Measurements from ENCODE around the gene IL13.

IL13 gene

DNA sequence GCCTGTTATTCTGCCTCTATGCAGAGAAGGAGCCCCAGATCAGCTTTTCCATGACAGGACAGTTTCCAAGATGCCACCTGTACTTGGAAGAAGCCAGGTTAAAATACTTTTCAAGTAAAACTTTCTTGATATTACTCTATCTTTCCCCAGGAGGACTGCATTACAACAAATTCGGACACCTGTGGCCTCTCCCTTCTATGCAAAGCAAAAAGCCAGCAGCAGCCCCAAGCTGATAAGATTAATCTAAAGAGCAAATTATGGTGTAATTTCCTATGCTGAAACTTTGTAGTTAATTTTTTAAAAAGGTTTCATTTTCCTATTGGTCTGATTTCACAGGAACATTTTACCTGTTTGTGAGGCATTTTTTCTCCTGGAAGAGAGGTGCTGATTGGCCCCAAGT is 15.5 kb downstream of the IL13 start:
- DNase-seq, result no peak

DNA sequence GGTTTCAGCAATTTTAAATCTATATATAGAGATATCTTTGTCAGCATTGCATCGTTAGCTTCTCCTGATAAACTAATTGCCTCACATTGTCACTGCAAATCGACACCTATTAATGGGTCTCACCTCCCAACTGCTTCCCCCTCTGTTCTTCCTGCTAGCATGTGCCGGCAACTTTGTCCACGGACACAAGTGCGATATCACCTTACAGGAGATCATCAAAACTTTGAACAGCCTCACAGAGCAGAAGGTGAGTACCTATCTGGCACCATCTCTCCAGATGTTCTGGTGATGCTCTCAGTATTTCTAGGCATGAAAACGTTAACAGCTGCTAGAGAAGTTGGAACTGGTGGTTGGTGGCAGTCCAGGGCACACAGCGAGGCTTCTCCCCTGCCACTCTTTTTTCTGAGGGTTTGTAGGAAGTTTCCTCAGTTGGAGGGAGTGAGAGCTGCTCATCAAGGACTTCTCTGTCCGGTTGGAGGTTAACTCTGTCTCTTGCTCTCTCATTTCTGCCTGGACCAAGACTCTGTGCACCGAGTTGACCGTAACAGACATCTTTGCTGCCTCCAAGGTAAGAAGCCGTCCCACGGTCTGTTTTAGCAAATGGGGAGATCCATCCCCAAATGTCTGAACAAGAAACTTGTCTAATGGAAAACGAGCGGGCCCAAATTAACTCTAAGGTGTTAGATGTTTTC is 16.1 kb downstream of the IL13 start, which contains the start of gene IL4:
Gene IL4 (plus strand): TSS at position 51 of the 692 bp plus-strand sequence. CDS start 62 bp downstream, at position 113.
- DNase-seq, result no peak

DNA sequence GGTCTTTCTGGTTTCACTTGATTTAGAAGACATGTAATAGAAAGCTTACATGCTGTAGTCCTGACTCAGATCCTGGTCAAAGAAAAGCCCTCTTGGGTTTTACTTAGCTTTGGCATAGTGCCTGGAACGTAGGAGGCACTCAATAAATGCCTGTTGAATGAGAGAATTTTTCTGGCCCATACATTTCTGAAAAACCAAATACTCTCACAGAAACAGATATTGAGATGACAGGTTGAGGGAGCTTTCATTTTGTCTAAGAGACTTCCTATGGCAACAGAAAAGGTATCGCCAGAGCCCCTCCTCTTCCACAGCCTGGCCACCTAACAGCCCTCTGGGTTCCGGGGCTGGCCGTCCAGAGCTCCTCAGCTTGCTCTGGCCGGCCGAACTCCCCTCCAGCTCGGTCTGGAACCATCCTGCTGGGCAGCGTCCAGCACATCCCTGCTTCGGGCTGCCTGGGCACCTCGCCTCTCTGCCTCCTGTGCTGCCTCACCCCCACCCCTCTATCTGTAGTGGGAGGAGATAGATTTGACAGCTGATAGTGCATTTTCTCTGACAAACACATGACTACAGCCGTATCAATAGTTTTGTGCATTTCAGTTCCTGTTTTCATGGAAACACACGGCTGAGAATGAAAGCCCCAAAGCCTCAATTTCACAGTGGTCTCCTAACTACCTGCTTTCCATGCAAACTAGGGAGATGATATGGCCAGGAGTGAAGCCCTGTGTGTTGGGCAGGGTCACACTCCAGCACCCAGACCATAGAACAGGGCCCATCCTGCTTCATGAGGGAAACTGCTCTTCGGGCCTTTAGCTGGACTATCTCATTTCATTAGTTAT is 16.9 kb downstream of the IL13 start:
- DNase-seq, result peak; percentile 97

DNA sequence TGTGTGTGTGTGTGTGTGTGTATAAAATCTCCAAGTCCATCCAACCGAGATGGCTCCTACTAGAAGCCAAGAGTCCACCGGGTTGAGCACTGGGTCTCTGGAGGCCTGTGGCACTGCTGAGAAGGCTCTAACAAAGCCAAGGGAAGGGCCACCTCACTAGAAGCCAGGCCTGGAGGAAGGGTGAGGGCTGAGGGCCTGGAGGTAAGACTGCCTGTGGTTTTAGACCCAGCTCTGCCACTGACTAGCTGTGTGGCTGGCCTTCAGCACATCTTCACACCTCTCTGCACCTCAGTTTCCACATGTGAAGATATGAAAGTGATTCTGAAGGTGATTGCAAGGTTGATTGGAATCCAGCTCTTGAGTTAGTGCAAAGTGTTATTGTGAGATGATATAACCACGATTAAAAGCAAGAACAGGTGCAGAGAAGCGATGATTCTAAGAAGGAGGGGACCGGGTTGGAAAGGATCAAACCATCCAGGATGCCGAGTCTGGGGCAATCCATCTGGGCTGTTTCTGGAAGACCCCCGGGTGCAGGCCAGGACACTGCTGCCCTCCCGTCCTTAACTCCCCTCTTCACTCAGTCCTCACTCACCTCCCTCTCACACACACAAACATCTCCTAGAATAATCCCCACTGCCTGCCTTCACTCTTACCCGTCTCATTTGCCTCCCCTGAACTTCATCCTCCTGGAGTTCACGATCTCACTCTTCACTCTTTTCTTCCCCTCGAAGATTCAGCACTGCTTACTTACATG is 18.1 kb downstream of the IL13 start:
- no peak for DNase-seq

DNA sequence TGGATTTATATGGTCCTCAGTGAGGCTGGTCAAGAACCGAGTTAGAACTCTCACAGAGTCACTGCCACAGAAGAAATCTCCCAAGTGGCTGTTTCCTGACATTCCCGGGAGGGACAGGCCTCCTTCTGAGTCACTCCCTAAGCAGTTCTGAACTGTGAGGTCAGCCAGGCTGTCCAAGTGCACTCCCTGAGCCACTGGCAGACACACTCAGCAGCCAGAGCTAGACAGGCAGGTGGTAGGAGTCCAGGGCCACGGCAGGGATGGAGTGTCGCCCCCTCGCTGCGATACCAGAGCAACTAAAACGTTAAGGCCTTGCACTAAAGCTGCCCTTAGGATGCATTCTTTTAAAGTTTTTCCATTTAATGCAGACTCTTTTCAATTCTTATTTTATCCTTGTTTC is 19.2 kb downstream of the IL13 start:
- DNase-seq, result peak; percentile 85

DNA sequence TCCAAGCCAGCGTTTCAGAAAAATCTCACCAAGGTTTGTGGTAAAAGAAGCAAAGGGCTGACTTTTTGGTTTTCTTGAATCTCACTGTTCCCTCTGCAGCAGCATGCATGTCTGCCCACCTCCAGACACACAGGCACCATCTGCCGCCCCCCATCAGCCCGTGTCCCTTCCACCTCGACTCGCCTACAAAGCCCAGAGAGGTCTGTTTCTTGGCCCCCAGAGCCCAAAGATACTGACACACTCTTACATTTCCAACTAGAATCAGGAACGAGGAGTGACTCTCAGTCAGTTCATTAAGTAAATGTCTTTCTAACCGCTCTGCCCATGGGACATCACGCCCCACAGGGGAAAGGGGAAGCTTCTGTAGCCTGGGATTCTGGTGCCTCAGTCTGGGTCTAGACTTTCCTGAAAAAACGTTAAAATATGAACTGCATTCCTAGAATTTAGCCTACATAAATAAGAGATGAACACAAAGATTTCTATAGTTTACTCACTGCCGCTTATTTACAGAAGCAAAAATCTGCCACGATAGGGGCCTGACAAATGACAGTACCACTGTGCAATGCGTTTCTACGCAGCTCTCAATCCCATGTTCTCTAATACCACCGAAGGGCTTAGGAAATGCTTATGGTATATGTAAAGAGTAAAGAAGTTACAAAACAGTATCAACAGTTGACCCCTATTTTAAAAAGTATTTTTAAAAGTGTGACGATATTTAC is 19.9 kb downstream of the IL13 start:
- DNase-seq, result no peak

DNA sequence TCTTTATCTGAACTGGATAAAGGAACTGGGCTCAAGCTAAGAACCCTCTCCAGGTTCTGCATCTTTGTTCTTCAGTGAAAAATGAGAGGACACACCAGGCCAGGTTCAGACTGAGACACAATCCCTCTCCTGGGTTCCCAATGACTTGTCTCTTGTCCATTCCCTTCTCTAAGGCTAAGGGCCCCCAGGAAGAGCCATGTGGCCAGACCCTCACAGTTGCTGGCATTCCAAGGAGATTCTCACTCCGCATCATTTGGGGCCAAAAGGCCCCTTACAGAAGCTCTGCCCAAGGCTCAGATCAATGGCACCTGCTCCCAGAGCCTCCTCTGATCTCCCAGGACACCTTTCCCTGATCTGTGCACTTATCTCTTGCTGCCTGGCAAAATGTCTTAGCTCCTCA is 20.8 kb downstream of the IL13 start:
- DNase-seq, result no peak

DNA sequence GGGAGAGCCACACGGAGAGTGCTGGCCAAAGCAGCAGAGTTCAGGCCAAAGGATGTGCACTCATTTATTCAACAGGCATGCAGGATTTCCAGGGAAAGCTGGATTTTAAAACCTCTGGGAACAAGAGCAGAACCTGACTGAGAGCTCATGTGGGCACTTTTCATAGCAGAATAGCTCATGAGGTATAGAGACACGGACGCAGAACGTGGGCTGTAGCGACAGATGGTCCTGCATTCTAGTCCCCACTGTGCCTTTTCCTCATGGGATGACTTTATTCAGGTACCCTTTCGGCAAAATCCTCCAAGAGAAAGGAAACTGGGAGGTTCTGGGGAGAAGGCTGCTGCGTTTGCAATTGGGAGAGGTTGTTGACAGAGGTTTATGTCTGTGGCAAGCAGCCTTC is 21.2 kb downstream of the IL13 start:
- no peak for DNase-seq

DNA sequence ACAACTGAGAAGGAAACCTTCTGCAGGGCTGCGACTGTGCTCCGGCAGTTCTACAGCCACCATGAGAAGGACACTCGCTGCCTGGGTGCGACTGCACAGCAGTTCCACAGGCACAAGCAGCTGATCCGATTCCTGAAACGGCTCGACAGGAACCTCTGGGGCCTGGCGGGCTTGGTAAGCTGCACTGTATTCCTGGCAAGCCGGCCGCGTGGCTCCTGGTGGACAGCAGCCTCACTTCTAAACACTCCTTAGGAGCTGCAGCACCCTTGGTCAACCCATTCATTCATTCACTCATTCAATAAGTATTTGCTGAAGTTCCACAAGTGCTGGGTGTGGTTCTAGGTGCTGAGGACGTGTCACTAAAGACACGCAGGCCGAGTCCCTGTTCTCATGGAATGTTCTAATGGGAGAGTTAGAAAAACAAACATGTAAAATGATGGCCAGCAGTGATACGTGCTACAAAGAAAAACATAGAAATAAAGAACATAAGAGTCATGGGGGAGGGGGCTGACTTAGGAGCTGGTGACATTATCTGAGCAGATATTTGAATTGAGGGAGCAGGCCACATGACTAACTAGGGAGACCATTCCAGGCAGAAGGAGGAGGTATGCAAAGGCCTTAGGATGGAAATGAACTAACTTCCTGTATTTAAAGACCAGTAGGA is 21.9 kb downstream of the IL13 start:
- DNase-seq, result no peak

DNA sequence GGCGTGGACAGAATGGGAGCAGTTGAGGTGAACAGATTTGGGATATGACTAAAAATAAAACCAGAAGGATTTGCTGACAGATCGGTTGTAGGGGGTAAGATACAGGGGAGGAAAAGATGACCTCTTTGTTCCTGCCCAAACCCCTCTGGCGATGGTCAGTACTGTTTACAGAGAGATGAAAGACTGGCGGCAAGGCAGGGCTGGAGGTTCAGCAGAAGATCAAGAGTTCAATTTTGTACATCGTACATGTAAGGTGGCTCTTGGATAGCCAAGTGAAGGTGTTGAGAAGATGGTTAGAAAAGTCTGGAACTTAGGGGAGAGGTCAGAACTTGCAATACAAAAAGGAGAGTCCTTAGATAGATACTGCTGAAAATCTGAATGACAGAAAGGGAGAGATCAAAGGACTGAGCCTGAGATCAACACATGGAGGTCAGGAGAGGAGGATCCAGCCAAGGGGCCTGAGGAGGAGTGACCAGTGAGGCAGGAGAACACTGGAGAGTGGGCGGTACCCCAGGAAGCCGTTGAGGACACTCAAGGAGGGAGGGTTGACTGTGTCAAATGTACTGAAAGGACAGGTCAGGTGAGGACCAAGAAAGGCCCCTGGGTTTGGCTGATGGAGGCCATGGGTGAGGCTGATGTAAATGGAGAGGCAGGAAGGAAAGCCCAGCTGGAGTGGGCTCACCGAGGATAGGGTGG is 23.0 kb downstream of the IL13 start:
- no peak for DNase-seq

DNA sequence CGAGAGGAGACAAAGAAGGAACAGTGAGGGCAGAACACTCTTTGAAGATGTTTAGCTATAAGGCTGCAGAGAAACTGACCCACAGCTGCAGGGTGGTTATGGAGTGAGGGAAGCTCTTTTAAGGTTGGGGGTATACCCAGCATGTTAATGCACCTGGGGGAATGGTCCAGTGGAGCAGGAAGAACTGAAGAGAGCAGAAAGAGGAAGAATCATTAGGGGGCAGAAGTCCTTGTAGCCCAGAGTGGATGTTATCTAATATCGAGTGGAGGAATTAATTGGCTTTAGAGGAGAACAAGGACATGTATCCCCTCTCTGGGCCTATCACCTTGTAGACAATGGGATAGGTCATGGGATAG is 23.5 kb downstream of the IL13 start:
- DNase-seq, result no peak

DNA sequence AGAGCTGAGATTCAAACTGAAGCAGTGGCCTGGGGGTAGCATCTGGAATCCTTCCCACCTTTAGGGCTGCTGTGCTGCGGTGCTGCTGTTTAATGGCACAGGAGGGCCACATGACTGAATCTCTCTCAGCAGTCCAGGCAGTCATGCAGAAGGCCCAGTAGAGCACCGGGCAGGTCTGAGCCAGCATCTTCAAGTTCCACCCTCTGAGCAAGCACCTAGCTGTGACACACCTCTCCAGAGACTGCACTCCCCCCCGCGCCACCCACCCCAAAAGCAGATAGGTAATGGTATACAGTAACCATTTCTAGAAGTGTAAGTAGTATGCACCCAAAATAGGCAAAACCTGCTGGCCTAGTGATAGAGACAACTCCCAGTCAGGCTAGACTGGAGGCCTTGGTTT is 24.0 kb downstream of the IL13 start:
- no peak for DNase-seq

DNA sequence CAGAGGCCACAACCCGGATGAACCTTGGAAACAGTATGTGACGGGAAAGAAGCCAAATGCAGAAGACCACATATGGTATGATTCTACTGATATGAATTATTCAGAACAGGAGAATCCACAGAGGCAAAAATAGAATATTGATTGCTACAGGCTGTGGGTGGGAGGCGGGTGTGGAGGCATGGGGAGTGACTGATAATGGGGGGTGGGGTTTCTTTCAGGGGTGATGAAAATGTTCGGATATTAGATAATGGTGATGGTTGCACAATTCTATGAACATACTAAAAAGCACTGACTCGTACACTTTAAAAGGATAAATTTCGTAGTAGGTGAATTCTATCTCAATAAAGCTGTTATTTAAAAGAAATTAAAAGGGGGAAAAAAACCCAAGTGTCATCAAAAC is 26.5 kb downstream of the IL13 start:
- DNase-seq, result peak; percentile 47

DNA sequence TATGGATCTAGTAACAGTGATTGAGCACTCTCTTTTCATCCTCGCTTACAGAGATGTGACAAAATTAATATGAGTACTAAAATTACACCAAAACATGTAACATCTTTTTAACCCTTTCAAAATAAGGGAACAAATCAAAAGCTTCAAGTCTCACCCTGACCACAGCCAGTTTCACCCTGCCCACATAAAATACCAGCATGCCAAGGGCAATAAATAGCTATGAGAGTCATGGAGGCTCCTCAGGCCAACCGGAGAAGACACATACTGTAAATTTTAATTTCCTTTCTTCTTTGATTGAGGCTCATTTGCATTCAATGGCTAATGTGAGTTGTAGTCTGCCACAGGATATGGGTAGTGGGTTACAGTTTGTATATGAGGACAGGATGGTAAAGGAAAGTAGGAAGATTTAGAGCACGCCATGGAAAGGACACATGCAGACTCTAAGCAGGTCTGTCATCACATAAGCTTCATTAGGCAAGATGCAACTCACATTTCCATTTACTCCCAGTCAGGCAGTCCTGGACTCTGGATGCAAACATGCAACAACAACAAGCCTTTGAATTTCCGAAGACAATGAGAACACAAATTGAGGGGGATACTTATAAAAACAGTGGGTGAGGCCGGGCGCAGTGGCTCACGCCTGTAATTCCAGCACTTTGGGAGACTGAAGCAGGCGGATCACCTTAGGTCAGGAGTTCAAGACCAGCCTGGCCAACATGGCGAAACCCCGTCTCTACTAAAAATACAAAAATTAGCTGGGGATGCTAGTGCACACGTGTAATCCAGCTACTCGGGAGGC is 27.1 kb downstream of the IL13 start:
- DNase-seq, result no peak

DNA sequence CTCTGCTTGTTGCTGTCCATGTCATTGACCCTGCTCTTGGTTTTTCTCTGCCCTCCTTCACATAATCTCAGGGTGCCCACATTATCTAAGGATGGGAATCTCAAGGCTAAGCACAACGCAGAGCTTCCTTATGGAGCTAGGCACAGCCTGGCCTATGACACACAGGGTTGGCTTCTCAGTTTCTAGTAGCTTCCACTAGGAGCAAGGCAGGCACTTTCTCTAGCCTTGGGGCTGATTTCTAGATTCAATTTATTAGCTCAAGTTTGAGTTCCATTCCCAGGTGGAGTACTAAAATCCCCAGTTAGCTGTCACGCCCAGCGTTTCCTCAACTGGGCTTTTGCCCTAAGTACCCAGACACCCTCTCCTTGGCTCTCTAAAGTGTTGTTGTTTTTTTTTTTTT is 28.2 kb downstream of the IL13 start:
- DNase-seq, result no peak

DNA sequence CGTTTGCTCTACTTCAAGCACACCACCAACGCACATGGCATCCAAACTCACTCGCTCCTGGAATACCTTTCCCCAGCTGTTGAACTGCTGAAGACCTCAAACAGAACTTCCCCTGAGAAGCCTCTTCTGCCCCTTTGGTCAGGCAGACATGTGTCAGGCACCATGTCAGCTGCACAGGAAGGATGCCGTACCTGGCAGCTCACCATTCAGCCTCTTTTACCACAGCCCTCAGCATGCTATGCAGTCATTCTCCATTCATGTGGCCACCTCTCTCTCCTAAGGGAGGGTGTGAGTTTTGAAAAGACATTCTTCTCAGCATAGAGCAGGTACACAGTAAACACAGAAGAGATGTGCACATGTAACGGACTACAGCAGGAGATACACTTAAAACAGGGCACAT is 30.0 kb downstream of the IL13 start:
- no peak for DNase-seq

DNA sequence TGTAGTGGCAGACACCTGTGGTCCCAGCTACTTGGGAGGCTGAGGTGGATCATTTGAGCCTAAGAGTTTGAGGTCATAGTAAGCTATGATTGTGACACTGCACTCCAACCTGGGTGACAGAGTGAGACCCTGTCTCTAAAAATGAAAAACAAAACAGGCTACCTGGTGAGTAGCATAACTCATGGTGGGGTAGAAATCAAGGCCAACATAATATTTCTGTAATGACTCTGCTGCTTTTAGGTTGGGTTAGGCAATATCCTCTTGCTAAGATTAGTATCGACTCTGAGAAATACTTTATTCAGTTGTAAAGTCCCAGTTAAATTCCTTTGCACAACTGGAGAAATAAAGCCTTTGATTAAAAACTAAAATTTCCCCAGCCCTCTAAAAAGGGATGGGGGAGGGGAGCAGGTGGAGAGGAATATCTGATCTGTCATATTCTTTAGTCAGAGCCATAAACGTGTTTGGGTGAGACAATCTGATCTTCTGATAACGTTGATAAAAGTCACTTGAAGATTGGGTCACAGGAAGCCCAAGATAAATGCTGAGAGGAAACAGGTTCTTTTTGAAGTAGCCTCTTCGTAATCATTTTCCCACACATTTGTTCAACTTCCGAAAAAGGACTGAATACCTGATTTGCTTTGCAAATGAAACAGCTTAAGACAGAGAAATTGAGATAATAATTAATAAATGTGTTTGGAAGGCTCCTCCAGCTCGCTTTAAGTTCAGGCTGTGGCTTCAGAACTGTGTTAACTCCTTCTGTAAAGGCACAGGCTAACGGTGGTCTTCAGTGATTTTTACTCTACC is 30.8 kb downstream of the IL13 start:
- no peak for DNase-seq

DNA sequence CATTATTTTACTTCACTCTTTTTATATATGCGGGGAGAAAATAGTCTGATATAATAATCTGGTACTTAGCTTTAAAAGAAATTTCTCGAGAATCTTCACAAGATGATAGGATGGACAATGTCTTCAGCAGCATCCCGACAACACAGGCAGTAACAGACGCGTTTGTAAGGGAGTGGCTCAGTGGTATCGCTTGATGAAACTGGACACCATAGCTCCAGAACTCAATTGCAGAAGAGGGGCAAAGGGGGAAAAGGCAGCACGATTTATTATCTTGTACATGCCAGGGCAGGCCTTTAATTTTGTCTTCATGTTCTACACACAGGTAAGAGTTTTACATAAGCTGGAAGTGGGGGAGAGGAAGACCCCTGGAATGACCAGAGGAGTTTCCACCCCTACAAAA is 31.5 kb downstream of the IL13 start:
- DNase-seq, result no peak

DNA sequence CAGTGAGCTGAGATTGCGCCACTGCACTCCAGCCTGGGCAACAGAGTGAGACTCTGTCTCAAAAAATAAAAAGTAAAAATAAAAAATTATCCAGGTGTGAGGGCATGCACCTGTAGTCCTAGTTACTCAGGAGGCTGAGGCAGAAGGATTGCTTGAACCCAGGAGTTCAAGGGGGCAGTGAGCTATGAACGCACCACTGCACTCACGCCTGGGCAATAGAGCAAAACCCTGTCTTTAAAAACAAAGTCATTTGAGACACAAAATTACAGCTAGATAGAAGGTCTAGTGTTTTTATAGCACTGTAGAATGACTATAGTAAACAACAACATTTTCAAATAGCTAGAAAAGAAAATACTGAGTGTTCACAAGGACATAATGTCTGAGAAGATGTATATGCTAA is 32.2 kb downstream of the IL13 start:
- no peak for DNase-seq

All from fibroblast of skin of right biceps (primary cell).